ENCODE results near the gene EGLN3.

EGLN3 gene

GRCh38 chr14:33899723-33900341, 51.0 kb downstream of the EGLN3 start:
- H3K9ac ChIP-seq = no peak overlapping the region
- no peaks in the 10 kb centered on the region for H3K79me2 ChIP-seq (ENCODE audit: insufficient read depth, low read depth)
- no peak overlapping the region for H3K4me3 ChIP-seq (IDR thresholded peaks at IDR 0.05; ENCODE audit: insufficient read depth, low read depth, low read length)
- no peak for TF ChIP-seq CTCF (conservative IDR thresholded peaks at IDR 0.05; ENCODE audit: low read depth, low read length)
- no peak overlapping the region for H2AFZ ChIP-seq (ENCODE audit: low read depth)
- H3K4me2 ChIP-seq = no peak overlapping the region
- no peak overlapping the region for H3K27ac ChIP-seq
- no peaks in the 10 kb centered on the region for H4K20me1 ChIP-seq (ENCODE audit: insufficient read depth)
- H3K27me3 ChIP-seq (ENCODE audit: insufficient read depth, low read depth) = no peaks in the 10 kb centered on the region
- no peaks in the 10 kb centered on the region for H3K36me3 ChIP-seq (ENCODE audit: insufficient read depth)
- H3K4me1 ChIP-seq (ENCODE audit: low read depth, poor library complexity, severe bottlenecking) = no peaks in the 10 kb centered on the region

- H3K4me1 ChIP-seq (ENCODE audit: low read depth, poor library complexity, severe bottlenecking) = no peaks in the 10 kb centered on the region
- H3K9ac ChIP-seq = no peak overlapping the region
- no peaks in the 10 kb centered on the region for H3K36me3 ChIP-seq (ENCODE audit: insufficient read depth)
- H3K79me2 ChIP-seq (ENCODE audit: insufficient read depth, low read depth) = no peaks in the 10 kb centered on the region
- H2AFZ ChIP-seq (ENCODE audit: low read depth) = no peak overlapping the region
- H4K20me1 ChIP-seq (ENCODE audit: insufficient read depth) = no peaks in the 10 kb centered on the region
- no peak for TF ChIP-seq CTCF (conservative IDR thresholded peaks at IDR 0.05; ENCODE audit: low read depth, low read length)
- no peak overlapping the region for H3K27ac ChIP-seq
- no peak overlapping the region for H3K4me3 ChIP-seq (IDR thresholded peaks at IDR 0.05; ENCODE audit: insufficient read depth, low read depth, low read length)
- no peaks in the 10 kb centered on the region for H3K27me3 ChIP-seq (ENCODE audit: insufficient read depth, low read depth)
- H3K4me2 ChIP-seq = no peak overlapping the region
Measured at GRCh38 chr14:33897878-33898535, 52.9 kb downstream of the EGLN3 start.

GRCh38 chr14:33897382-33897781, 53.5 kb downstream of the EGLN3 start:
- Histone ChIP-seq H3K36me3 (ENCODE audit: insufficient read depth) (no peaks in the 10 kb centered on the region), H3K79me2 (ENCODE audit: insufficient read depth, low read depth) (no peaks in the 10 kb centered on the region), H3K27ac (no peak overlapping the region), H3K9ac (no peak overlapping the region), H2AFZ (ENCODE audit: low read depth) (no peak overlapping the region), H3K4me2 (no peak overlapping the region), H3K27me3 (ENCODE audit: insufficient read depth, low read depth) (no peaks in the 10 kb centered on the region), H4K20me1 (ENCODE audit: insufficient read depth) (no peaks in the 10 kb centered on the region), H3K4me1 (ENCODE audit: low read depth, poor library complexity, severe bottlenecking) (no peaks in the 10 kb centered on the region), H3K4me3 (IDR thresholded peaks at IDR 0.05; ENCODE audit: insufficient read depth, low read depth, low read length) (no peak overlapping the region)
- no peak for TF ChIP-seq CTCF (conservative IDR thresholded peaks at IDR 0.05; ENCODE audit: low read depth, low read length)

GRCh38 chr14:33894339-33894738, 56.5 kb downstream of the EGLN3 start:
- Histone ChIP-seq H3K4me2 (no peak overlapping the region), H3K4me1 (ENCODE audit: low read depth, poor library complexity, severe bottlenecking) (no peaks in the 10 kb centered on the region), H3K27ac (no peak overlapping the region), H2AFZ (ENCODE audit: low read depth) (no peak overlapping the region), H3K4me3 (IDR thresholded peaks at IDR 0.05; ENCODE audit: insufficient read depth, low read depth, low read length) (no peak overlapping the region), H3K79me2 (ENCODE audit: insufficient read depth, low read depth) (no peaks in the 10 kb centered on the region), H4K20me1 (ENCODE audit: insufficient read depth) (no peaks in the 10 kb centered on the region), H3K9ac (no peak overlapping the region), H3K36me3 (ENCODE audit: insufficient read depth) (no peaks in the 10 kb centered on the region), H3K27me3 (ENCODE audit: insufficient read depth, low read depth) (no peaks in the 10 kb centered on the region)
- TF ChIP-seq CTCF (conservative IDR thresholded peaks at IDR 0.05; ENCODE audit: low read depth, low read length) = no peak

Data from KMS-11 (cell line).